IMR-90 (cell line): ENCODE data around the gene ACOD1.

Experiments
- CTCF ChIP-seq: conservative IDR thresholded peaks from 2 replicates; pipeline ENCODE4 v1.5.1; 2012; ENCODE audit warnings: mild to moderate bottlenecking, low read depth, low read length, improper control_type of control experiment
- POLR2A ChIP-seq: IDR thresholded peaks from 2 replicates; pipeline ENCODE4 v1.6.1; 2012; ENCODE audit warnings: mild to moderate bottlenecking, low read depth, low read length
- RAD21 ChIP-seq: IDR thresholded peaks from 2 replicates; pipeline ENCODE4 v1.6.1; 2012; ENCODE audit warnings: low read length, improper control_type of control experiment
- RCOR1 ChIP-seq: IDR thresholded peaks from 2 replicates; pipeline ENCODE4 v1.6.1; 2012; ENCODE audit warnings: mild to moderate bottlenecking, low read length, improper control_type of control experiment; ENCODE audit not compliant: insufficient replicate concordance
- TF ChIP-seq, protein P1 (sequence below): fragments of 150-350 bp; IDR thresholded peaks from 2 replicates; pipeline ENCODE4 v1.6.1; 2017; ENCODE audit warnings: mild to moderate bottlenecking, antibody characterized with exemption, low read length, low read depth

- TF ChIP-seq RAD21 (no peak), CTCF (no peak), RCOR1 (no peak), POLR2A (no peak)
- TF ChIP-seq, protein P1, sequence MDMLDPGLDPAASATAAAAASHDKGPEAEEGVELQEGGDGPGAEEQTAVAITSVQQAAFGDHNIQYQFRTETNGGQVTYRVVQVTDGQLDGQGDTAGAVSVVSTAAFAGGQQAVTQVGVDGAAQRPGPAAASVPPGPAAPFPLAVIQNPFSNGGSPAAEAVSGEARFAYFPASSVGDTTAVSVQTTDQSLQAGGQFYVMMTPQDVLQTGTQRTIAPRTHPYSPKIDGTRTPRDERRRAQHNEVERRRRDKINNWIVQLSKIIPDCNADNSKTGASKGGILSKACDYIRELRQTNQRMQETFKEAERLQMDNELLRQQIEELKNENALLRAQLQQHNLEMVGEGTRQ, result no peak
Measured at GRCh38 chr13:76932076-76932475, 16.2 kb upstream of the ACOD1 start.
